Chondrocyte (in vitro differentiated cells): ENCODE data around the gene TXNRD2. TPM values are rescaled to one million over a fixed set of nuclear protein-coding genes. Genes with fewer than 3 reads are reported as not detected.

Experiments used
- DNase-seq: peaks from one replicate; pipeline ENCODE4 v3.0.0; 2021; ENCODE audit warnings: mixed read lengths, low spot score
- H3K27ac Mint-ChIP-seq: one replicate; pipeline ENCODE4 v1.8.0; 2021; ENCODE audit warnings: mild to moderate bottlenecking, moderate library complexity, mixed read lengths; ENCODE audit not compliant: unreplicated experiment
- H3K27me3 Mint-ChIP-seq: 2 replicates; pipeline ENCODE4 v1.8.0; 2021; ENCODE audit warnings: low read depth, mixed read lengths
- H3K36me3 Mint-ChIP-seq: 2 replicates; pipeline ENCODE4 v1.8.0; 2021; ENCODE audit warnings: low read depth, mixed read lengths
- H3K4me1 Mint-ChIP-seq: 2 replicates; pipeline ENCODE4 v1.8.0; 2021; ENCODE audit warnings: low read depth, mild to moderate bottlenecking, mixed read lengths
- H3K4me3 Mint-ChIP-seq: one replicate; pipeline ENCODE4 v1.8.0; 2021; ENCODE audit warnings: mild to moderate bottlenecking, moderate library complexity, mixed read lengths; ENCODE audit not compliant: unreplicated experiment
- H3K9me3 Mint-ChIP-seq: 2 replicates; pipeline ENCODE4 v1.8.0; 2021; ENCODE audit warnings: low read depth, mixed read lengths
- total RNA-seq: library from RNA; stranded (reverse); gene quantifications from 3 replicates; pipeline ENCODE4 v1.2.1, GENCODE V29; 2021
- TF ChIP-seq, protein P1 (sequence below): fragments of 200-600 bp; sonication (generic); IDR thresholded peaks from 2 replicates; pipeline ENCODE4 v1.5.0; 2021; ENCODE audit warnings: antibody characterized with exemption, mild to moderate bottlenecking, moderate library complexity

The TXNRD2 gene
- total RNA-seq, 1 donor from 2014 or later = 14.1 TPM

GRCh38 chr22:19848298-19849224, 93.1 kb downstream of the TXNRD2 start:
- Mint-ChIP-seq H3K4me1 (peaks cover 34% of the 10 kb centered on the region), H3K36me3 (peaks cover 9% of the 10 kb centered on the region), H3K4me3 (no peak overlapping the region)

DNA sequence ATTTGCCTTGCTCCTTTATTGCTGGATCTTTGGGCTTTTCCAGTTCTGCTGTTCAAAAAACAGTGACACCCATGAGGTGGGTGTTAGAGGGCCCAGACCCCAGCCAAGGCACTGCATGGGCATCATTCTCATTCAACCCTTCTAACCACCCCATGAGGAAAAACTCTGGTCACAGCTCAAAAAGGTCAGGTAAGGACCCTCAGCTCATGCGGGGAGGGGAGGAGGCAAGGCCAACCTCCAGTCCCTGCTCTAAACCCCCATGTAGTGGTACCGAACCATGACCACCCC, 94.3 kb downstream of the TXNRD2 start:
- Mint-ChIP-seq H3K27ac (no peak overlapping the region), H3K4me1 (peaks cover 29% of the 10 kb centered on the region), H3K27me3 (no peaks in the 10 kb centered on the region), H3K9me3 (no peaks in the 10 kb centered on the region), H3K36me3 (peaks cover 9% of the 10 kb centered on the region), H3K4me3 (no peak overlapping the region)
- TF ChIP-seq, protein P1, sequence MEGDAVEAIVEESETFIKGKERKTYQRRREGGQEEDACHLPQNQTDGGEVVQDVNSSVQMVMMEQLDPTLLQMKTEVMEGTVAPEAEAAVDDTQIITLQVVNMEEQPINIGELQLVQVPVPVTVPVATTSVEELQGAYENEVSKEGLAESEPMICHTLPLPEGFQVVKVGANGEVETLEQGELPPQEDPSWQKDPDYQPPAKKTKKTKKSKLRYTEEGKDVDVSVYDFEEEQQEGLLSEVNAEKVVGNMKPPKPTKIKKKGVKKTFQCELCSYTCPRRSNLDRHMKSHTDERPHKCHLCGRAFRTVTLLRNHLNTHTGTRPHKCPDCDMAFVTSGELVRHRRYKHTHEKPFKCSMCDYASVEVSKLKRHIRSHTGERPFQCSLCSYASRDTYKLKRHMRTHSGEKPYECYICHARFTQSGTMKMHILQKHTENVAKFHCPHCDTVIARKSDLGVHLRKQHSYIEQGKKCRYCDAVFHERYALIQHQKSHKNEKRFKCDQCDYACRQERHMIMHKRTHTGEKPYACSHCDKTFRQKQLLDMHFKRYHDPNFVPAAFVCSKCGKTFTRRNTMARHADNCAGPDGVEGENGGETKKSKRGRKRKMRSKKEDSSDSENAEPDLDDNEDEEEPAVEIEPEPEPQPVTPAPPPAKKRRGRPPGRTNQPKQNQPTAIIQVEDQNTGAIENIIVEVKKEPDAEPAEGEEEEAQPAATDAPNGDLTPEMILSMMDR = no peak
- no peak for DNase-seq

More at GRCh38 chr22:19848298-19849224, 93.1 kb downstream of the TXNRD2 start:
- Mint-ChIP-seq H3K9me3 (no peaks in the 10 kb centered on the region), H3K27ac (no peak overlapping the region), H3K27me3 (no peaks in the 10 kb centered on the region)
- TF ChIP-seq, protein P1 = no peak
- no peak for DNase-seq

DNA sequence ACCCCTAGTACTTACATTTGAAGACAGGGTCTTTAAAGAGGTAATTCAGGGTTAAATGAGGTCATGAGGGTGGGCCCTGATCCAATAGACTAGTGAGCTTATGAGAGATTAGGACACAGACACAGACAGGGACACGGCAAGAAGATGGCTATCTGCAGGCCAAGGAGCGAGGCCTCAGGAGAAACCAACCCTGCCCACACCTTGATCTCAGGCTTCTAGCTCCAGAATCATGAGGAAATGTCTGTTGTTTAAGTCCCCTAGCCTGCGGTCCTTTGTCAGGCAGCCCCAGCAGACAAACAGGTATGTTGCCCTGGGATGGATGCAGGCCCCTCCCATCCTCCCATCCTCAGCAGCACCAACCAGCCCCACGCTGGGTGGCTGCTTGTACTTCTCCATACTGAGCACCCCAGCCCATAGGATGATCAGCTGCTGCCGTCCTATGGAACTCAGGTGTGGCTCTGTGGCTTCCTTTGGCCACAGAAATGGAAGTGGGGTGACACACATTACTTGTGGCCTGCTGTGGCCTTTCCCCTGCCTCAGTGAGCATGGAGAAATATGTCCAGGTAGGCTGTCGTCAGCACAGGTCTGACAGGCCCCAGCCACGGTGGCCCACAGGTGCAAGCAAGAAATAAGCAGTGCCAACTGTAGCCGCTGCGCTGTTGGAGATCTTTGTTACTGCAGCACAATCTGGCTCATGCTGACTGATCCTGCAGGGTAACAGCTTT, 94.8 kb downstream of the TXNRD2 start:
- H3K36me3 Mint-ChIP-seq = peaks cover 6% of the 10 kb centered on the region
- no peak for DNase-seq
- H3K9me3 Mint-ChIP-seq = no peaks in the 10 kb centered on the region
- H3K27me3 Mint-ChIP-seq = no peaks in the 10 kb centered on the region
- no peak overlapping the region for H3K27ac Mint-ChIP-seq
- H3K4me3 Mint-ChIP-seq = no peak overlapping the region
- TF ChIP-seq, protein P1 = no peak
- peaks cover 25% of the 10 kb centered on the region for H3K4me1 Mint-ChIP-seq

GRCh38 chr22:19845054-19845722, 96.4 kb downstream of the TXNRD2 start:
- H3K36me3 Mint-ChIP-seq = peaks cover 2% of the 10 kb centered on the region
- H3K9me3 Mint-ChIP-seq = no peaks in the 10 kb centered on the region
- H3K27me3 Mint-ChIP-seq = no peaks in the 10 kb centered on the region
- TF ChIP-seq, protein P1 = no peak
- H3K4me1 Mint-ChIP-seq = peaks cover 25% of the 10 kb centered on the region
- no peak for DNase-seq
- H3K27ac Mint-ChIP-seq = peak overlapping the region; percentile 81
- H3K4me3 Mint-ChIP-seq = no peak overlapping the region

DNA sequence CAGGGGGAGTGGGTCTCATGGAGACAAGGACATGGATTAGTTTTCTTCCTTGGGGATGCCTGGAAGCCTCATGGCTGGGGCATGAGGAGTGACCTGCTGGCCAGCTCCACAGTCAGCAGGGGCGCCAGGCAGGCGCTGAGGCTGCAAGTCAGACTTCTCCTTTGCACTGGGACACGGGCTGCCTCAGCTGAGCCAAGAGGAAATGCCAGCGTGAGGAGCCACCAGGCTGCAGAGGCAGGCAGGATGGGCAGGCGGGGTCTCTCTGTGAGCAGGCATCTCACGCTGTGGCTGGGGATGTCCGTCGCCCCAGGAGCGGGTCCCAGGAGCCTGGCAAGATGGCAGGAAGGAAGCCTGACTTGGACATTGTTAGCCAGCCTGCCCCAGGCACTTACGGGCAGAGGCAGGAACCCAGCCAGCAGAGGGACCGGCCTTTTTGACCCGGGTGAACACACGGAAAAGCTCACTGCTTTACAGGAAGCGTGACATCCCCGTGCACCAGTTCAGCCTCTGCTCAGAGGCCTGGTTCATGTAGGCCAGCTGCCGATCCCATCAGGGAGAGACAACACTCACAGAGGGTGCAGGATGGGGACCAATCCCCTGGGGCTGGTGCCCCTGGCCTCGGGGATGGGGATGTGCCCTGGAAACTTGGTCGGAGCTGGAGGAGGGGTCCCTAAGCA, 97.1 kb downstream of the TXNRD2 start:
- Mint-ChIP-seq H3K36me3 (no peaks in the 10 kb centered on the region), H3K4me3 (peak overlapping the region; percentile 34), H3K4me1 (peaks cover 25% of the 10 kb centered on the region), H3K27ac (peak overlapping the region; percentile 81), H3K27me3 (no peaks in the 10 kb centered on the region), H3K9me3 (no peaks in the 10 kb centered on the region)
- DNase-seq = peak; percentile 95
- TF ChIP-seq, protein P1 = peak; percentile 63
